GM13977 (cell line): ENCODE results near the gene TUBB4A.
A peak's percentile ranks its signal among the peaks of the same experiment; 100 is the strongest.

Experiments
- DNase-seq: peaks from one replicate; pipeline ENCODE4 v3.0.0; 2012; ENCODE audit warnings: low spot score
- in situ Hi-C: fragments of 300-500 bp; cut with MboI; formaldehyde crosslinking; loops from one replicate; pipeline ENCODE4 v1.12.0; 2022; ENCODE audit warnings: low sequenced_read_pairs, low pct_unique_long_range_greater_than_20kb, mixed read lengths, inconsistent platforms; ENCODE audit not compliant: unreplicated experiment
- TF ChIP-seq, protein P1 (sequence below): IDR thresholded peaks from 2 replicates; pipeline ENCODE4 v1.5.1; 2012; ENCODE audit warnings: mild to moderate bottlenecking, control low read depth; ENCODE audit not compliant: insufficient read depth; ENCODE audit errors: extremely low read depth, missing control alignments

The TUBB4A gene

DNA sequence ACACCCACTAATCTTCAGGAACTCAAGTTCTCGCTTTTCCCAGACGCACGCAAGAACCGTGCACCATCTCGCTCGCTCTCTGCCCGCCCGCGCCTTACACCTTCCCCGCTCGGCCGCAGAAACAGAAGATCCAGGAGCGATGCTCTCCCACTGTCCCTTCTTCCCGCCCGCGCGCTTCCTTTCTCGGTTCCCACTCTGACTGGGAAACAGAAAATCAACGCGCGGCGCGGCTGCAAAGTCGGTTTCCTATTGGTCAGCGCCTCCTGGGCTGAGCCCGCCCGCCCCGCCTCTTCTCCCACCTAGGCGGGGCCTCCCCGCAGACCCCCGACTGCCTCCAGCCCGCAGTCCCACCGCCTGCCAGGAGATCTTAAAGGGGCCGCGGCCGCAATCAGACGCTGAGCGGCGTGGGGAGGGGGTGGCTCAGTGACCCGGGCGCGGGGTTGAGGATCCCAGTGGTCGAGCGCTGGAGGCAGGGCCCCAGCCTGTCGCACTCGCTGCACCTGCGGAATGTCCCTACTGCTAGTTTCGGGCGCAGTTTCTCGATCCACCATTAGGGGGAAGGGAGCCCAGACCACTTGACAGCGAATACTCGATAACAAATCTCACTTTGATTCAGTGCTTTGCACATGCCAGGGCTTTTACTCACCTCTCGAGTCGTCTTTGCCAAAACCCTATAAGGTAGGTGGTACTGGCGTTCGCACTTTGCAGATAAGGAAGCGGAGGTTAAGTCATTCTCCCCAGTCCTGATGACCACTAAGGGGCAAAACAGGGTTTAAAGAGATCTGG lies 41.8 kb downstream of the TUBB4A start:
- TF ChIP-seq, protein P1, sequence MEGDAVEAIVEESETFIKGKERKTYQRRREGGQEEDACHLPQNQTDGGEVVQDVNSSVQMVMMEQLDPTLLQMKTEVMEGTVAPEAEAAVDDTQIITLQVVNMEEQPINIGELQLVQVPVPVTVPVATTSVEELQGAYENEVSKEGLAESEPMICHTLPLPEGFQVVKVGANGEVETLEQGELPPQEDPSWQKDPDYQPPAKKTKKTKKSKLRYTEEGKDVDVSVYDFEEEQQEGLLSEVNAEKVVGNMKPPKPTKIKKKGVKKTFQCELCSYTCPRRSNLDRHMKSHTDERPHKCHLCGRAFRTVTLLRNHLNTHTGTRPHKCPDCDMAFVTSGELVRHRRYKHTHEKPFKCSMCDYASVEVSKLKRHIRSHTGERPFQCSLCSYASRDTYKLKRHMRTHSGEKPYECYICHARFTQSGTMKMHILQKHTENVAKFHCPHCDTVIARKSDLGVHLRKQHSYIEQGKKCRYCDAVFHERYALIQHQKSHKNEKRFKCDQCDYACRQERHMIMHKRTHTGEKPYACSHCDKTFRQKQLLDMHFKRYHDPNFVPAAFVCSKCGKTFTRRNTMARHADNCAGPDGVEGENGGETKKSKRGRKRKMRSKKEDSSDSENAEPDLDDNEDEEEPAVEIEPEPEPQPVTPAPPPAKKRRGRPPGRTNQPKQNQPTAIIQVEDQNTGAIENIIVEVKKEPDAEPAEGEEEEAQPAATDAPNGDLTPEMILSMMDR = peak; percentile 50
- DNase-seq = peak; percentile 98
- in situ Hi-C loops = no loop called here

DNA sequence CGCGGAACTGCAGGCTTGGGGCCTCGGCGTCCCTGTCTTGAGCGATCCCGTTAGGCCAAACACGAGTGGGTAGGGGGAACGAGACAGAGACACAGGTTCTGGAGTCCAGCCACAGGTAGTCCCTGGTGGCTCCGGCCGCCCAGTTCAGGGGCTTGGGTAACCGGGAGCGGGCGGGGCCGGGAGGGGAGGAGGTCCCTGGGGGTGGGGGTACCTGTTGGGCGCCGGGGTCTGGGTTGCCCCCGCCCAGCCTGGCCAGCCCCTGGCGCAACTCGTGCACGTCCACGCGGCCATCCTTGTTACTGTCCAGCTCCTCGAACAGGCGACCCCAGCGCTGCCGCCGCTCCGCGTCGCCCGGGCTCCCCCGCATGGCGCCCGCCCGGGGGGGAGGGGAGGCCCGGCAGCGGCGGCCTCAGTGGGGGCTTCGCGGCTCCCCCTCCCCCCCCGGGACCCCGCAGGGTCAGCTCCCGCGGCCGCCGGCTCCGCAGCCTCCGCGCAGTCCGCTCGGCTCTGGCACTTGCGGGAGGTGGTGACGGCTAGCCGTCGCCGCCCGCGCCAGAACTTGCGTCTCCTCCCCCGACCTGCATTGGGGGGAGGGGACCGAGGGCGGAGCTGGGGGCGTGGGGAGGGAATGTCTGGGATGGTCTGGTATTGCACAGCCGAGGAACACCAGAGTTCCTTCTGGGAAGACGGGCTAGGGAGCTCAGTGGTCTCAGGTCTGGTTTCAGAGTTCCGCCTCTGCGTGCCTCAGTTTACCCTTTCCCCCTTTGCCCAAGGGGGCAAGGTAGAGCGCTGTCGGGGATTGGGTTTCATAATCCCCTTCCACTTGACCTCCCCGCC lies 42.6 kb downstream of the TUBB4A start, which contains the start of gene SLC25A23:
SLC25A23 (minus strand) TSS at position 531 of the 837 bp plus-strand sequence; CDS start at position 367, 164 bp downstream.
- peak; percentile 93 for DNase-seq
- in situ Hi-C loops = no loop called here
- TF ChIP-seq, protein P1 = no peak

DNA sequence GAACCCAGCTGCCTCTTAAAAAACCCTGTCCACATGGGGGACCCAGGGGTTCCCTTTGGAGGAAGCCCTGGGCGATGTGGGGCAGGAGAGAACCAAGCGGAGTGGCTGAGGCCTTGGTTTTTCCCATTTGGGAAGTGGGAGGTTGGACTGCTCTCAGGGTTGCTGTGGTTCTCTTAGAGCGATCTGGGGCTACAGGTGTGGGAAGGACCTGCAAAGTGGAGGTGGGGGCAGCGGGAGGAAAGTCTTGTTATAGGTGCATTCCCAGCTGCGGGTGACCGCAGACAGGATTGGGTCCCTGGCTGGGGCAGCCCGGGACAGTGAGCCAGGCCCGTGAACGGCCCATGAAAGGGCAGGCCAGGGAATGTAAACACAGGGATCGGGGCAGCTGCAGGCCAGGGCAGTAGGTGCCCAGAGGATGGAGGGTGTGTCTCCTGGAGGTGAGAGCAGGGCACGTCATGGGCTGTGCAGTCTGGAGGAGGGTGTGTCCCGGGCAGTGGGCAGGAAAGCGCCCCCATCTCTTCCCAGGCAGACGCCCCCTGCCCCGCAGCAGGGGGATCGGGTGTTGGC lies 43.3 kb downstream of the TUBB4A start:
- DNase-seq = no peak
- in situ Hi-C loops = no loop called here
- TF ChIP-seq, protein P1 = no peak

DNA sequence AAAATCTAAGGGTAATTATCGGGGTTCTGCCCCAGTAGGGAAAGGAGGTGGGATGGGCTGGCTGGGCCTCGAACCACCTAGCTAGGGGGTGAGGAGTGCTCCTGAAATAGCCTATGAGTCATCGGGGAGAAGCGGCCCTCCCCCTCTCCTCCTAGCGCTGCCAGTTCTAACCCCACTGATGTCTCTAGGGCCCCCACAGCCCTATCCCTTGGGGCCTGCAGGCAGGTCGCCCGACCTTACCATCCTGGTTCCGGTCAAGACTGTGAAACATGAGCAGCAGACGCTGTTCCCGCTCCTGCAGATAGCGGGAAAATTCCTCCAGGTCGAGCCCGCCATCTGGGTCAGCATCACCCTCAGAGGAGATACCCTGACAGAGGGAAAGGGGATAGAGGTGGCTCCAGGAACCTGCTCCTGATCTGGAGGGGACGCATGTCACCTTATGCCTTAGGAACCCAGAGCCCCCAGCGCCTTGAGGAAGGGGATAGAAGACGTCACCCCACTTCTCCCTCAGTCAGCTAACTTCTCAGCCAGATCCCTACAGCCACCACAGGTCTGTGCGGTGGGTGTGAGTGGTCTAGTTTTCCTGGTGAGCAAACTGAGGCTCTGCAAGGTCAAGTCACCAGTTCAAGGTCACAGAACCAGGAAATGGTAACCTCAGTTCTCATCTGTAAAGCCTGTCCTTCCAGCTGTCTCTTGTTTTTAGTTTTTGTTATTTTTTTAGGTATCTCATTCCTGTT lies 44.0 kb downstream of the TUBB4A start:
- DNase-seq = peak; percentile 61
- TF ChIP-seq, protein P1 = no peak
- in situ Hi-C loops = no loop called here

DNA sequence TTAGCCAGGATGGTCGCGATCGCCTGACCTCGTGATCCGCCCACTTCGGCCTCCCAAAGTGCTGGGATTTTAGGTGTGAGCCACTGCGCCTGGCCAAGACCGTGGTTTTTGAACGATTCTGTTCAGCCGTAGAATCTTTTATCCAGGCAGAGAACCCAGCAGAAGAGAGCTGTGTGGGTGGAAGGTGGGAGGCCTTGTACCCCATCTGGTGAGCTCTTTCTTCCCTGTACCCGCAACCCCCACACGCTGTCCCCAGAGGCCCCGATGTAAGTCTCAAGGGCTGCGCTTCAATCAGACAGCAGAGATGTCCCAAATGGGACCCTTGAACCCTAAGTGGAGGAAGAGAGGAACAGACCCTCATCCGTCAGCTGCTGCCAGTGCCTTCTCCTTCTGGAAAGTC lies 46.2 kb downstream of the TUBB4A start:
- in situ Hi-C loops = no loop called here
- TF ChIP-seq, protein P1 = no peak
- no peak for DNase-seq
